Measurements from ENCODE around the gene WDR43.
"Not testable (repeated sequence)": the region's sequence is repeated elsewhere in the genome, so short reads cannot be mapped to it uniquely, and the experiment has no call there.

WDR43 gene

GRCh38 chr2:28970464-28971160, 76.1 kb downstream of the WDR43 start:
- DNase-seq: no peak

- DNase-seq: peak; percentile 8
Observed at GRCh38 chr2:28972778-28973335, 78.4 kb downstream of the WDR43 start.

- no peak for DNase-seq
Observed at GRCh38 chr2:28974252-28974651, 79.8 kb downstream of the WDR43 start.

- DNase-seq: no peak
Observed at GRCh38 chr2:28975671-28976070, 81.2 kb downstream of the WDR43 start.

- DNase-seq: no peak
Observed at GRCh38 chr2:28976584-28976983, 82.1 kb downstream of the WDR43 start.

- DNase-seq: no peak
Observed at GRCh38 chr2:28977176-28977875, 82.9 kb downstream of the WDR43 start.

- not testable (repeated sequence) for DNase-seq
Observed at GRCh38 chr2:28978001-28978400, 83.5 kb downstream of the WDR43 start.

- no peak for DNase-seq
Observed at GRCh38 chr2:28978606-28979005, 84.1 kb downstream of the WDR43 start.

- DNase-seq: no peak
Observed at GRCh38 chr2:28979041-28979440, 84.6 kb downstream of the WDR43 start.

GRCh38 chr2:28979576-28980366, 85.3 kb downstream of the WDR43 start:
- no peak for DNase-seq

- DNase-seq: no peak
Observed at GRCh38 chr2:28980368-28981015, 86.0 kb downstream of the WDR43 start.

- DNase-seq: no peak
Observed at GRCh38 chr2:28981016-28981441, 86.6 kb downstream of the WDR43 start, which contains the start of gene TOGARAM2. Gene TOGARAM2 (plus strand): TSS chr2:28981298. CDS start chr2:28994835, 13,537 bp downstream.

- no peak for DNase-seq
Observed at GRCh38 chr2:28981620-28982376, 87.3 kb downstream of the WDR43 start.

- no peak for DNase-seq
Observed at GRCh38 chr2:28982381-28982950, 88.0 kb downstream of the WDR43 start.

- DNase-seq: no peak
Observed at GRCh38 chr2:28986429-28986828, 92.0 kb downstream of the WDR43 start.

GRCh38 chr2:28989973-28990372, 95.5 kb downstream of the WDR43 start:
- no peak for DNase-seq

- DNase-seq: no peak
Observed at GRCh38 chr2:28990445-28990844, 96.0 kb downstream of the WDR43 start.

GRCh38 chr2:28991021-28991420, 96.6 kb downstream of the WDR43 start:
- DNase-seq: no peak

GRCh38 chr2:28991460-28991859, 97.0 kb downstream of the WDR43 start:
- DNase-seq: no peak

- DNase-seq: no peak
Observed at GRCh38 chr2:28993206-28993960, 98.9 kb downstream of the WDR43 start.

GRCh38 chr2:28994074-28994473, 99.6 kb downstream of the WDR43 start:
- DNase-seq: no peak

Measured in CD4-positive, alpha-beta T cell treated with Interleukin-17A for 1 hour (primary cell).